ENCODE measurements around the gene RAET1E.
"Not testable (repeated sequence)": the region's sequence is repeated elsewhere in the genome, so short reads cannot be mapped to it uniquely, and the experiment has no call there.

DNA sequence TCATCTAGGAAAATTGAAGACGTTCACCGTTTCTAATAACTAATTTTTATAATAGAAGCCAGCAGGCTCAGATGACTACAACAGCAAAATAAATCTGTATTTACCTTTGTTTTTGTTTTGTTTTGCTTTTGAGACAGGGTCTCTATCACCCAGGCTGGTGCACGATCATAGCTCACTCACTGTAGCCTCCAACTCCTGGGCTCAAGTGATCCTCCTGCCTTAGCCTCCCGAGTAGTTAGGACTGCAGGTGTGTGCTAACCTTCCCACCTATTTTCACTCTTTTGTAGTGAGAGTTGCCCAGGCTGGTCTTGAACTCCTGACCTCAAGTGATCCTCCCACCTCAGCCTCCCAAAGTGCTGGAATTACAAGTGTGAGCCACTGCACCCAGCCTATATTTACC, 43.9 kb downstream of the RAET1E start:
- TF ChIP-seq ARNT (IDR thresholded peaks at IDR 0.05); BHLHE40 (IDR thresholded peaks at IDR 0.05; ENCODE audit: borderline replicate concordance); NFRKB (IDR thresholded peaks at IDR 0.05); FOXM1 (IDR thresholded peaks at IDR 0.05; ENCODE audit: borderline replicate concordance); LEF1 (IDR thresholded peaks at IDR 0.05; ENCODE audit: borderline replicate concordance); FOXK2 (IDR thresholded peaks at IDR 0.05); HDGF (IDR thresholded peaks at IDR 0.05; ENCODE audit: borderline replicate concordance); TARDBP (IDR thresholded peaks at IDR 0.05); SUZ12 (IDR thresholded peaks at IDR 0.05); PKNOX1 (IDR thresholded peaks at IDR 0.05); SP1 (IDR thresholded peaks at IDR 0.05); CTBP1 (IDR thresholded peaks at IDR 0.05; ENCODE audit: borderline replicate concordance); FOXA1 (IDR thresholded peaks at IDR 0.05); L3MBTL2 (conservative IDR thresholded peaks at IDR 0.05): not testable (repeated sequence)

Data from HEK293T (cell line).